VCaP (cell line): ENCODE measurements around the gene PCDH9.

ENCODE experiments used
- H3K27ac ChIP-seq: fragments of 450-650 bp; 2 replicates; pipeline ENCODE4 v1.5.1; 2017
- TF ChIP-seq, protein P1 (sequence below): fragments of 450-650 bp; conservative IDR thresholded peaks from 2 replicates; pipeline ENCODE4 v1.5.1; 2017; ENCODE audit warnings: mild to moderate bottlenecking, moderate library complexity

PCDH9 gene

DNA sequence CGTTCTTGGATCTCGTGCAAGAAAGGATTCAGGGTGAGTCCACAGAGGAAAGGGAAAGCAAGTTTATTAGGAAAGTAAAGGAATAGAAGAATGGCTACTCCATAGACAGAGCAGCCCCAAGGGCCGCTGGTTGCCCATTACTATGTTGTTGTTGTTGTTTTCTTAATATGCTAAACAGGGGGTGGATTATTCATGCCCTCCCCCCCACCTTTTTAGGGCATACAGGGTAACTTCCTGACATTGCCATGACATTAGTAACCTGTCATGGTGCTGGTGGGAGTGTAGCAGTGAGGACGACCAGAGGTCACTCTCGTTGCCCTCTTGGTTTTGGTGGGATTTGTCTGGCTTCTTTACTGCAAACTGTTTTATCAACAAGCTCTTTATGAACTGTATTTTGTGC is 29.1 kb upstream of the PCDH9 start:
- TF ChIP-seq, protein P1, sequence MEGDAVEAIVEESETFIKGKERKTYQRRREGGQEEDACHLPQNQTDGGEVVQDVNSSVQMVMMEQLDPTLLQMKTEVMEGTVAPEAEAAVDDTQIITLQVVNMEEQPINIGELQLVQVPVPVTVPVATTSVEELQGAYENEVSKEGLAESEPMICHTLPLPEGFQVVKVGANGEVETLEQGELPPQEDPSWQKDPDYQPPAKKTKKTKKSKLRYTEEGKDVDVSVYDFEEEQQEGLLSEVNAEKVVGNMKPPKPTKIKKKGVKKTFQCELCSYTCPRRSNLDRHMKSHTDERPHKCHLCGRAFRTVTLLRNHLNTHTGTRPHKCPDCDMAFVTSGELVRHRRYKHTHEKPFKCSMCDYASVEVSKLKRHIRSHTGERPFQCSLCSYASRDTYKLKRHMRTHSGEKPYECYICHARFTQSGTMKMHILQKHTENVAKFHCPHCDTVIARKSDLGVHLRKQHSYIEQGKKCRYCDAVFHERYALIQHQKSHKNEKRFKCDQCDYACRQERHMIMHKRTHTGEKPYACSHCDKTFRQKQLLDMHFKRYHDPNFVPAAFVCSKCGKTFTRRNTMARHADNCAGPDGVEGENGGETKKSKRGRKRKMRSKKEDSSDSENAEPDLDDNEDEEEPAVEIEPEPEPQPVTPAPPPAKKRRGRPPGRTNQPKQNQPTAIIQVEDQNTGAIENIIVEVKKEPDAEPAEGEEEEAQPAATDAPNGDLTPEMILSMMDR, result no peak
- H3K27ac ChIP-seq, result no peak overlapping the region

DNA sequence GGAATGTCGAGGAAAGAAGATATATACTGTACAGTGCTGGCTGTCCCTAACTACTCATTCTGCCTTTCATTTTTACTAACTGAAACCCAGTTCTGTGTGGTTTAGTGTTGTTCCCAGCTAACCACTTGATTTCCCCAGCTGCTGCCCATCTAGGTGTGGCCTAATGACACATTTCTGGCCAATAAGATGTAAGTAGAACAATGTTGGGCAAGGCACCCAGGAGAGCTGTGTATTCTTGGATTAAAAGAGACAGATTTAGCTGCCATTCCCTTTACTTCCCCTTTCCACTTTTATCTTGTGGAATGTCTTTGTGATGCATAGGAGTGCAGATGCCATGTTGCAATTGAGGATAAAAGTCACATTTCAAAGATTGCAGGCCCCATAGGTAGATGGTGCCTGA is 28.3 kb upstream of the PCDH9 start:
- H3K27ac ChIP-seq, result no peak overlapping the region
- TF ChIP-seq, protein P1, result no peak

DNA sequence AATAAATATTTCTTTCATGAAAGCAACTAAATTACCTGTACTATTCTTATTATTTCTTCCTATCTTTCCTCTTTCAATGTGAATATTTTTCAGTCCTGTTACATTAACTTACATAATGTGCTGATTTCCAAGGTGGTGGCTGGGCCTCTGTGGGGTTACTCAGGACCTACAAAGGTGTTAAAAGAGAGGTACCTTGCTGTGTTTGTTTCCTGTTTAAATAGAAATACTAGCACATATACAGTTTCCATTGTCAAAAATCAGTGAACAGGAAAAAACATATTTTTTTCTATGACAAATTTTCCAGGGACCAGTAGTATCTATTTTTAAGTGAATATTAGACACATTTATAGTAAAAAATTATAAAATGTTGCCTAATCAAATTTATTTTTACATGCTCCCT is 8.7 kb upstream of the PCDH9 start:
- no peak overlapping the region for H3K27ac ChIP-seq
- TF ChIP-seq, protein P1, result no peak

DNA sequence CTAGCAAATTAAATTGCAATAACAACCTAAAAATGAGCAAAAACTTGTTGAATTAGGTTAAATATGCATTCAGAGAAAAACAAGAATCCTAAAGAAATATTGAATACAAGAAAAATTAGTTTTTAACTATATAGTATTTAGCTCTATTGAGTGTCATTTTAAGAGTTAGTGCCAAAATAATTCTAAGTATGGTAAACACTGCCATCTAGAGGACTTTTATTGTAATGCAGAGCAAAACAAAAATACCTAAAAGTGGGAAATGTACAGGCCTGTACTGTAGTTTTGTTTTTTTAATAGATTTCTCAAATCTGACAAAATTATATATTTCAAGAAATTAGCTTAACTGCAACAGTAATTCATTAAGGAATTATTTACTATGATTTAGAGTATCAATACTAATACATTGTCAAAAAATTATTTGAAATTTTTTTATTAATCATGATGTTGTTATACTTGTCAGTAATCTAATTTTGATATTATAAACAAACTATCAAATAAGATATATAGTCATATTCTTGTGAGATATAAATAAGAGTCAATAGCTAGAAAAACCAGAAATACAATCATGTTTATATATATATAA is 8.2 kb upstream of the PCDH9 start:
- H3K27ac ChIP-seq, result no peak overlapping the region
- TF ChIP-seq, protein P1, result peak; percentile 75

DNA sequence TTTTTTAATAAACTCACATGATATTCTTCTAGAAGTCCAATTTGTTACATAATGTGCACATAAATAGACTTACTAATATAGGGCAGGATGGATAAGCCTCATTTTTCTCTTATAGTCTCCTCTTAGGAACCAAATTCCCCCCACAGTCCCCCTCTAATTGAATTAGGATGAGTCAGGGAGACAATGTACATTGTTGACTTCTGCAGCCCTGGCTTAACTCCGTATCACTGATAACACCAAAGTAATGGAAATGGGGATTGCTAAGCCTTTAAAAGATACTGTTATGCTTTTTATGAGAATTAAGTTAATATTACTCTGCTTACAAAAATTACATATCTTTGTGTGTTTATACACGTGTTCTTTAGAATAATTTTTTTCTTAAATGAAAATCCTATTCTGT is 5.1 kb upstream of the PCDH9 start:
- H3K27ac ChIP-seq, result no peak overlapping the region
- TF ChIP-seq, protein P1, result no peak

DNA sequence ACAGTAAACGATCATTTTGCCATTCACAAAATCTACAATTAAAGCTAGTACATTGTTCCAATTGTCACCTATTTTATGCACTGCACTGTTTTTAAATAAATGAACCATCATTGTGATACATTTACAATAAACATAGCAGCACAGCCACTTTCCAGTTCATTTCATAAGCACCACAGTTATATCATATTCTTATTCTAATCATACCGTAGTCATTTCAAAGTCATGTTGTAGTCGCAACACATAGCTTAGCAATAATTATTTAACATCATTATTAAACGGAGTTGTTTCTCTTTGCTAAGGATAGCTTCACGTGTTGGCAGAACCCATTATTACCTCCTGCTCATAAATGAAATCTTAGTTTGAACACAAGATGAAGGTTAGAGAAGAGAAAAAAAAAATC is 2.2 kb upstream of the PCDH9 start:
- TF ChIP-seq, protein P1, result no peak
- no peak overlapping the region for H3K27ac ChIP-seq

DNA sequence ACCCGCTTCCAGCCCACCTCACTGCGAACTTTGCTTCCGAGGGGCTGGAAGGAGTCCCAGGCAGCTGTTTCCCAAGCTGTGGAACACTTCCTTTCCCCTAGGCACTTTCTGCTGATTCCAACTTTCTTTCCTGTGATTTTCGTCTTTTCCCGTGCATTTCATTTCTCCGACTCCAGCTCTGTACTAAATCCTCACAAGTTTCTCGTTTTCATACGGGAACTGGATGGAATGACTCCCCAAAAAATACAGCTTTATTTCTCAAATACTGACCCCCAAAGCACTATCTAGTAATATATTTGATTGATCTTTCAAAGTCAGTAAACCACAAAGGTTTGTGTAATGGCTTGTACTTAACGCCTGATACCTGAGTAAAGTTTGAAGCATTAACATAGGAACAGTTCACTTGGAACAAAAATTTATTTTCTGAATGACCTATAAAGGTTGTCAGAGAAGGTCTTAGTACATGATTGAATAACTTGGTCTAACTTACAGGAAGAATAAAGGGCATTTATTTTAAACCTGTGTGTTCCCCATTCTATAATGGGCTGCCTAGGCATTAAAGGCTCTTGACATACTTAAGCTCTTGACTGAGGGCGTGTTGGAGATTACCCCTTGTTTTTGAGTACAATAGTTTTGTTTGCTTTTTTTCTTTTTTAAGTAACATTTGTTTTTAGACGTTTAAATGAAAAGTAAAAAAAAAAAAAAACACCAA is 1.3 kb upstream of the PCDH9 start:
- H3K27ac ChIP-seq, result no peak overlapping the region
- TF ChIP-seq, protein P1, result no peak
